NCI-H2029 treated with DMSO at 0.1 percent for 48 hours (cell line): ENCODE results near the gene SNRPF.
A peak's percentile ranks its signal among the peaks of the same experiment; 100 is the strongest.
"Not testable (repeated sequence)": the region's sequence is repeated elsewhere in the genome, so short reads cannot be mapped to it uniquely, and the experiment has no call there.

Experiments used
- DNase-seq: peaks from one replicate; lab custom pipeline; 2025; lab: John Stamatoyannopoulos, UW

SNRPF gene

DNA sequence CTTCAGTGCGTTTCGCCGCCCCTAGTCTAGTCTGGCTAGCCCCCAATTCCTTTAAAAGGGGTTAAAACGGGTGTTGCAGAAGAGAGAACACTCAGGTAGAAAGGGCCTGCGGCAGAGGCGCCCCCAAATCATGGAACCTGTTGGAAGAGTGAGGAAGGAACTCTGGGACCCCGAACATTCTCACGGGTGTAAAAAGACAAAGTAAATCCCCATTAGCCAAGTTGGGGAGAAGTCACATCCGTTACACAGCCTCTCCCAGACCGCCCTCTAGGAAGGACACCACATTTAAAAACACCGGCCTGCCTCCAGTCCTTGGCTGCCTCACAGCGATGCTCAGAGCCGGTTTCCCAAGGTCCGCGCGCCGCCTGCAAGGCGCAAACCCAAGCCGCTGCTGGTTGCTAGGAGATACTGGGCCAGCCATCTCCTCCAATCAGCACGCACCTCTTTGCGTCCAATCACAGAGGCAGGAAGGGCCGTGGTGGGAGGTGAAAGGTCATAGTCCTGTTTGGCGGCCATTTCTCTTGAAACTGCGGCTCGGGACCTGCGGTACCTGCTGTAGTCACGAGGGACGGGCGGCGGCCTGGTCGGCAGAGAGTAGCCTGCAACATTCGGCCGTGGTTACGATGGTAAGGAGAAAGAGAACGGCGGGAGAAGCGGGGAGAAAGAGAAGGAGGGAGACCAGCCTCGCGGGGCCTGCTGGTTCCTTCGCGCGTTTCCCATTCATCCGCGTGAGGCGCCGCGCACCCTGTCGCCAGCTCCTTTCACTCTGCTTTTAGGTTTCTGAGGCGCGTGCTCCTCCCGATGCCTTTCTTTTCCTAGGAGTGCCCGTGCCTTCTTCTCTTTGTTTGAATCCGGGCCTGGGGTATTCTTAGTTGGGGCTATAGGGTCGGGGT lies at the start of gene SNRPF:
TSS of gene SNRPF (plus strand) at position 502 of the 893 bp plus-strand sequence. CDS start at position 624, 122 bp downstream.
- peak; percentile 80 for DNase-seq

DNA sequence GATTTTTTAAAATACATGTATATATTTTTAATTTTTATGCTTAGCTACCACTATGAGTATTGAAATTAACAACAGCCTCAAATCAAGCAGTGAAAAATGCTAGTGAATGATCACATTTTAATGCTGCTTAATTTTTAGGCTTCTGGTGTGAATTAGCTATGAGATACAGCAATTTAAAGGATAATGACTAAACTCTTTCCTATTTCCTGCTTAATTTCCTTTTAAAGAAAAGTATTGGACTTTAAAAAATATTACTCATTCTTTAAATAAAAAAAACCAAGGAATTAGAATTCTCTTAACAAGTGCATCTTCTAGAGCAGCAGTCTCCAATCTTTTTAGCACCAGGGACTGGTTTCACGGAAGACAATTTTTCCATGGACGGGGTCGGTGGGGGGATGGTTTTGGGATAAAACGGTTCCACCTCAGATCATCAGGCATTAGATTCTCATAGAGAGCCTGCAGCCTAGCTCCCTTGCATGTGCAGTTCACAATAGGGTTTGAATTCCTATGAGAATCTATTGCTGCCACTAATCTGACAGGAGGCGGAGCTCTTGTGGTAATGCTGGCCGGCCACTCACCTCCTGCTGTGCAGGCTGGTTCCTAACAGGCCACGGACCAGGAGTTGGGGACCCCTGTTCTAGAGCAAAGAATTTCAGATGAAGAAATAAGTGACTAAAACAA lies 49.6 kb upstream of the SNRPF start:
- no peak for DNase-seq

DNA sequence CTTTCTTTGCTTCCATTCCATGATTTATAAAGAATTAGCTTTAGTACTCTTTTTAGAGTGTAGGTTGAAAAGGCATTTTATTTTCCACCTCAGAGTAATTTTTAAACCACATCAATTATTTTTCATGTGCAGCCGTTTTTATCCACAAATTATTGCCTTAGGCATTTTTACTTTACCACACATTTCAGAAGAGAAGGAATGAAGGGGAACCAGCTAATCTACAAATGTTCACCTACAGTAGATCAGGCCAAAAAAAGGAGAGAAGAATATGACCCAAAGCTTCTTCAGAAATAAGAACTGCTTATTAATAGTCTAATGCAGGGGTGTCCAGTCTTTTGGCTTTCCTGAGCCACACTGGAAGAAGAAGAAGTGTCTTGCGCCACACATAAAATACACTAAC lies 48.3 kb upstream of the SNRPF start:
- DNase-seq: no peak

DNA sequence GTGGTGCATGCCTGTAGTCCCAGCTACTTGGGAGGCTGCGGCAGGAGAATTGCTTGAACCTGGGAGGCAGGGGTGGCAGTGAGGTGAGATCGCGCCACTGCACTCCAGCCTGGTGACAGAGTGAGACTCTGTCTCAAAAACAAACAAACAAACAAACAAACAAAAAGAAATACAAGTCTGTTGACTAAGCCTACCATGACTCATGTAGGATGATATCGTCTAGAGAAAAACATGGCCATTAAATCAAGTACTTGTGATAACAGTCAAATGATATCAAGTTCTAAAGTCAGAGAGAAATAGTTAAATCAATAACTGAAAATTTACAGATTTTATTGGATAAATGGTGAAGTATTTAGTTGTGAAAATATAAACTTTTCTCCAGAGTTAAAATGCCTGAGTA lies 46.6 kb upstream of the SNRPF start:
- DNase-seq: not testable (repeated sequence)

DNA sequence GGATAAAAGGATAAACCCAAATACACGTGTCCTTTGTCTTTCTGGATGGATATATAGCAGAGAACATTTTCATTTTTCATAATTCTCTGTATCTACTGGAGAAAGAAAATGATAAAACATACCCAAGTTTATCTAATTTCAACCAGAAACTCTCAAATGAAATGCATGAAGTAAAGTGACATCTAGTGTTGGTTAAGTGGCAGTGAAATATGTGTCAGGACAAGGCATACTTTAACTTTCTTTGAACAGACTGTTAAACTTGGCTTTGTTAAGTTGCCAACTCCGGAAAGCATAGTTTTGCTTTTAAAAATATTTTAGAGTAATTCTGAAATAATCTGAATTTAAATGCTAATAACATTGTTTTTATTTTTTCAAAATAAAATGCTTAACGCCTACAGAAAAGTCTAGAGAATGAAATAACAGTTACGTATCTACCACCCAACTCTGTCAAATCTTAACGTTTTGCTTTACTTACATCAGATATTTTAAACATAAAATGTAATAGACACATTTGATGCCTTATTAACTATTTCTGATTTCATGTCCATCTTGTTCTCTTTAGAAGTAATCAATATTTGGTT lies 43.0 kb upstream of the SNRPF start:
- DNase-seq: peak; percentile 32

DNA sequence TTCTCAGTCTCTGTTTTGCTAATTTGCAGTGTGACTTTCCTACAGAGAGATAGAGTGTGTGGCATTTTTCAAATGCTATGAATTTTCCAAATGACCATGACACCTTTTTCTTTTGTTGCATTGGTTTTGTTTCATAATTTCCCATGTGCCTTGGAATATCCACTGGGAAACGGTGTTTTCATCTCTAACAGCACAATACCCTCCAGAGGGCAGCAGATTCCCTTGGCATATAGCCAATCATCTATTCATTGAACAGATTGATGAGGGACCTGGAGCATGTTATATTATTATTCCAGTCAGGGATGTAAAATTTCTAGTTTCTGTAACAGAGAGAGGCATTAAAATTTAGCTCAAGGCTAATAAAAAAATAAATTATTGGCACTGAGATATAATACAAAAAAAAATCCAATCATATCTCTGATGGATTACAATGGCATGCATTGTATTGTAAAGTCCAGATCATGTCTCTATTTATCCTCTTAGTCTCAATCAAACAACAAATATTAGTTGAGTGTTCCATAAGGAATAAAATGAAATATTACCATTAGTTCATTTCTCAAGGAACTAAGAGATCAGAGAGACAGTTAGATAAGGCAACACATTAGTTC lies 38.6 kb upstream of the SNRPF start:
- DNase-seq: peak; percentile 53

DNA sequence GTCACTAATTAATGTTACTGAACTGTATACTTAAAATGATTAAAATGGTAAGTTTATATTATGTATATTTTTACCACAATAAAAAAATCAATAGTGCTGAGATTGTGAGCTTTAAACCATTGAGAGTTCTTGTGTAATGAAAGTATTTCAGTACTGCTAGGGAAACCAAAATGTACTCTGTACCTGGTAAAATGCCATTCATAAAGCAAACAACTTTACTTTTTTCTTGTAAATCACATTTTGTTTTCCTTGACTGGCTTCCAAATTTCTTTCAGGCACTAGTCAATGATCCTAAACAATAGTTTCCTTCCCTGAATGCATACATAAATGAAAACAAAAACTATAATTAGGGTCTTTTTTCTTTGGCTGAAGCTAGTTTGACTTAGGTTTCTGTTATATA lies 29.4 kb upstream of the SNRPF start:
- DNase-seq: no peak

DNA sequence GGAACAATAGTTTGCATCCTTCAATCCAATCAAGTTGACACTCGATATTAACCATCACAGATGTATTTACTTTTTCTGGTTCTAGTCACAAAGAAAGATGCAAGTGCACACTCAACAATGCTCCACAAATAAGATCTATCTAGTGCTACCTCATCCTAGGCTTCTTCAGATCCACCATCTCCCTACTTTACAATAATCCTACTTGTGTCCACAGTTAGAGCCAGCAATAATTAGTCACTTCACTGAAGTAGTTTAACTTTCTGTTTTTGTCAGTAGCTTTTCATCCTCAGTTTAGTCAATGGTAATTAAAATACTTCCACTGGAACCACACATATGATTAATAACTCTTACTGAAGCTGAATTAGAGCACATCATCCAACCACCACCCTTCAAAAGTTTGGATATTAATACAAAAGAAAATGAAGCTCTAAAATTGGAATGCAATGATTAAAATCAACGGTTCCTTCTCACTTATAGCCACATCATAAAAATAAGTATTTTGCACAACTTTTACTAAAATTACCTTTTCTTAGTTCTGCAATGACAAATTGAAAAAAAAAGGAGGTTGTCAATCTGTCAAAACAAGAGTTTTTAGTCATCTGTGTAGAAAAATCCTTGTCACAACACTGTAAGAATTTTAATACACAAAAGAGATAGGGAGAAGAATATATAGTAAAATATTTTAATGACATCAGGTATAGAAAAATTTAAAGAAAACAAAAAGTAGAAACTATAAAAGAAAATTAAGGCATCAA lies 28.2 kb upstream of the SNRPF start:
- DNase-seq: no peak

DNA sequence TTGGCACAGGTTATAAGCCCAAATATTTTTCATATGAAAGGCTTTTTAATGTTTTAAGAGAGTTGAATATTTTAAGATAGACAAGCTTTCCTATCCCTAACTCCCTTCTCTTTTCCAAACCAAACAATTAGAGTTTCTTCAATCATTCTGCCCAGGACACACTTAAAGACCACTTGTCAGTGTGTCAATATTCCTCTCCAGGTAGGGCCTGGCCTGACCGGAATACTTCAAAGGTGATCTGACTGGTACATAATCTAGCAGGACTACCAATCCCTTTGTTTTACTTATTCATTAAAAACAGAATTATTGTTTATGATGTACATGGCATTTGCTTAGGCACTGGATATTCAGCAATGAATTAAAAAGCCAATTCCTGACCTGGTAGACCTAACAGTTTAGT lies 24.2 kb upstream of the SNRPF start:
- DNase-seq: no peak

DNA sequence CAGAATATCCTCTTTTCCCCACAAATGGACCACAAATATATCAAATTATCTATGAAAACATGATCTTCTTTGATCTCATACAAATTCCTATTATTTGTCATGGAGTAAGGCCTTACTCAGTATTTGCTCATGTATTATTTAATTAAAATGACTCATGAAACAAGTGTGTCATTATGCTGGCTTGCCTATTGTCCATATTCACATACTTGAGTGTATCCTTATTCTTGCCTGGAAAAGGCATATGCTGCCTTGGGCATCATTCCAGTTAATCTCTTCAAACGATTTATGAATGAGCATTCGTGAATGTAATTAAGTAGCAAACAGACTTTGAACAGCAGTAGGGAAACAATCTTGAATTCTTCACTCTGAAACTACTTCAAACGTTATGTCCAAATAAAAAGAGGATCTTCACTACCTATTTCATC lies 22.6 kb upstream of the SNRPF start:
- peak; percentile 76 for DNase-seq

DNA sequence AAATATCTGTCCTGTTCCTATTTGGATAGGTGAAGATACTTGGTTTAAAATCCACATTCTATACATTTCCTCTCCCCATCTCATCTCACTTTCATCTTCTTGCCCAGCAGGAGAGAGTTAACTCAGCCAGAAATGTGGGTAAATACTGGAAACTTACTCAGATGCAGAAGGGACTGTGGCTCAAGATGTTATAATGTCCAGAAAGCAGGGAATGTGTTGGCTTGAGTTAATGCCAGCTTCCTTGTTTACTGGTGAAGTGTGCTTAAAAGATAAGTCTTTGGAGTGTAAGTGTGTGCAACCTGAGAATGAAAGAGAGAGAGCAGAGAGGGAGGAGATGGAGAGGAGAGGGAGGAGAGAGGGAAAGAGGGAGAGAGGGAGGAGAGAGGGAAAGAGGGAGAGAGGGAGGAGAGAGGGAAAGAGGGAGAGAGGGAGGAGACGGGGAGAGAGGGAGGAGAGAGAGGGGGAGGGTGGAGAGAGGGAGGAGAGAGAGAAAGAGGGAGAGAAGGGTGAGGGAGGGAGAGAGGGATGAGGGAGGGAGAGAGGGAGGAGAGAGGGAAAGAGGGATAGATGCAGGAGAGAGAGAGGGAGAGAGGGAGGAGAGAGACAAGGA lies 22.0 kb upstream of the SNRPF start:
- peak; percentile 76 for DNase-seq

DNA sequence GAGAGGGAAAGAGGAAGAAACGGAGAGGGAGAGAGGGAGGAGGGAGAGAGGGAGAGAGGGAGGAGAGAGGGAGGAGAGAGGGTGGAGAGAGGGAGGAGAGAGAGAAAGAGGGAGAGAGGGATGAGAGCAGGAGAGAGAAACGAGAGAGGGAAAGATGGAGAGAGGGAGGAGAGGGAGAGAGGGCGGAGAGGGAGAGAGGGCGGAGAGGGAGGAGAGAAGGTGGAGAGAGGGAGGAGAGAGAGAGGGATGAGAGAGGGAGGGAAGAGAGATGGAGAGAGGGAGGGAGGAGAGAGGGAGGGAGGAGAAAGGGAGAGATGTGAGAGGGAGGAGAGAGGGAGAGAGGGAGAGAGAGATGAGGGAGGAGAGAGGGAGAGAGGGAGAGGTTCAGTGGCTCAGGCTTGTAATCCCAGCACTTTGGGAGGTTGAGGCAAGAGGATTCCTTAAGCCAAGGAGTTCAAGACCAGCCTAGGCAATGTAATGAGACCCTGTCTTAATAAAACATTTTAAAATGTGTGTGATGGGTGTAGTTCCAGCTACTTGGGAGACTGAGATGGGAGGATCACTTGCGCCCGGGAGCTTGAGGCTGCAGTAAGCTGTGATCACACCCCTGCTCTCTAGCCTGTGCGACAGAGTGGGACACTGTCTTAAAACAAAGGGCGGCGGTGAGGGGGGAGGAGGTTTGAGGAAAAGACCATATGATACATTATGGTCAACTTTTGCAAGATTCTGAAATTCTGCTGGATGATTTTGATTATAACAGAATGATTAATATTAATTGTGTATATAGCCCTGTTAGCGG lies 21.3 kb upstream of the SNRPF start:
- DNase-seq: no peak

DNA sequence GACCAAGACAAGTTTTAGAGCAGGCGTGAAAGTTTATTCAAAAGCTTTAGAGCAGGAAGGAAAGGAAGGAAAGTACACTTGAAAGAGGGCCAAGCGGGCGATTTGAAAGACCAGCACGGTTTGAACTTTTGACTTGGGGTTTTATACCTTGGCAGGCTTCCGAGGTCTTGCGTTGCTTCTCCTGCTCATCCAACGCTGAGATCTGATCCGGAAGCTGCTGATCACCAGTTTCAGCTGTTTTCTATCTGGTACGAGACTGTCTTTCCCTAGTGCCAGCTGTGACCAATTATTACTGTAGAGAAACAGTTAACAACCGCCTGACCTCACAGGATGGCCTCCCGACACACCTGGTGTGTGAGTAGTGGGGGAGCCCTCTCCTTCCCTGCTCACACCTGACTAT lies 20.6 kb upstream of the SNRPF start:
- DNase-seq: peak; percentile 60

DNA sequence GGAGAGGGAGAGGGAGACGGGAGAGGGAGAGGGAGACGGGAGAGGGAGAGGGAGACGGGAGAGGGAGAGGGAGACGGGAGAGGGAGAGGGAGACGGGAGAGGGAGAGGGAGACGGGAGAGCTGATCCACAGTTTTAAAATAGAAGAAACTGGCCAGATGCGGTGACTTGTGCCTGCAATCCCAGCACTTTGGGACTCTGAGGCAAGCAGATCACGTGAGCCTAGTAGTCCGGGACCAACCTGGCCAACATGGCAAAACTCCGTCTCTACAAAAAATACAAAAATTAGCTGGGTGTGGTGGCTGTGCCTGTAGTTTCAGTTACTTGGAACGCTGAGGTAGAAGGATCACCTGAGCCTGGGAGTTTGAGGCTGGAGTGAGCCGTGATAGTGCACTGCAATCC lies 16.3 kb upstream of the SNRPF start:
- DNase-seq: not testable (repeated sequence)

DNA sequence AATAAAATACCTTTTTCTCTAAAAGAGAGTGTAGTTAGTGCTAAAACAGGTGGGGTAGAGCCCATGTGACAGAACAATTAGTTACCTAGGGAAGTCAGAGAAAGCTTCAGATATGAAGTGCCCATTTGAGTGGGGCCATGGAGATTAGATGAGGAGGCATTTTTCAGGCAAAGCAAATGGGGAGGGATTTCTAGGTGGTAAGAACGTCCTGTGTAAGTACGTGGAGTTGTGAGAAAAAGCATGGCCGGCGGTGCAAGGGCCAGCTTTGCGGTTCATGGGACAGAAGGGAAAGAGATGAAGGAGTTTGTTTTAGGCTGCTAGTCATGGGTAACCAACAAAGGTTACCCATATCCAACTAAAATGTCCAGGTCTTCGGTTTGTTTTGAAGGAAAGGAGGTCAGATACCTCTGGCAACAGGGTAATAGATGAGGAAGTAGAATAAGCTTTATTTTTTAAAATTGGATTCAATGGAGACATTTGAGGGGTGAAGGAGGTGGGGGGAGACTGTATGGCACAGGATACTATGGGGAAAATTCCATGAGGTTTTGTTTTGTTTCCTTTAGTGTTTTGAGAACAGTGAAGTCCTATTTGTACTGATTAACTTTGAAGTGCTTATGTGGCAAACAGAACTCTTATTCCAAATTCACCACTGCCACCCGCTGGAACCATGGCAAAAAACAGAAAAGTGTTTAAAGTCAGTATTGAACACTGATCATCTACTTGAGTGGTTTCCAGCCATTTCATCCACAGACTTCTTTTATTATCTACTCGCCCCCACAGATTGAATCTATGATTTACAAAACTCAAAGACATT lies 10.0 kb upstream of the SNRPF start:
- DNase-seq: peak; percentile 18

DNA sequence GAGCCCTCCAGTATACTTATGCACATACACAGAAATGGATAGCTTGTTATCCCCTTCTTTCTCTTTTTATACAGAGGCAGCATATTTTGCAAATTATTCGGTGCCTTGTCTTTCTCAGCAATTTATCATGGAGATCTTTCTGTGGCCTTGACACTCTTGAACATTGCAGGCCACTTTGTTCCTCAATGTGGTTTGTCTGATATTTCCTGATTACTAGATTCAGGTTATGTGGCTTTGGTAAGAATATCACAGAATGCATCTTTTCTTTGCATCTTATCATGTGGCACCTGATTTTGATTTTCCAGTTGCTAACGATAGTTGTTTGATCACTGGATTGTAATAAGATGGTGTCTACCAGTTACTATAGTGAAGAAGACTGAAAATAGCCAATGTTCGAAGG lies 7.1 kb upstream of the SNRPF start:
- DNase-seq: no peak

DNA sequence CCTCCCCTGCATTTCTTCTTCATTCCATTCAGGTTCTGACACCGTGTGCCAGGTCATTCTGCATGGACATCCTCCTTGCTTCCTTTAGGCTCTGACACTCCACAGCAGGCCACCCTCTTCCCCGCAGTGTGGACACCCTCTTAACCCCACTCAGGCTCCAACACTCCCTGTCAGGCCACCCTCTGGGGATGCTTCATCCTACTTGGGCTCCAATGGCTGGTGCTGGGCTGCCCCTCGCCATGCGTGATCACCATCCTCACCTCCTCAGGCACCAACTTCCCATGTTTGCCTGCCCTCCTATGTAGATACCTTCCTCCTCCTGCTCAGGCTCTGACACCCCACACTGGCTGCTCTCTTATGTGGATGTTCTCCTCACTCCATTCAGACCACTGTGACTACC lies 6.6 kb upstream of the SNRPF start:
- no peak for DNase-seq

DNA sequence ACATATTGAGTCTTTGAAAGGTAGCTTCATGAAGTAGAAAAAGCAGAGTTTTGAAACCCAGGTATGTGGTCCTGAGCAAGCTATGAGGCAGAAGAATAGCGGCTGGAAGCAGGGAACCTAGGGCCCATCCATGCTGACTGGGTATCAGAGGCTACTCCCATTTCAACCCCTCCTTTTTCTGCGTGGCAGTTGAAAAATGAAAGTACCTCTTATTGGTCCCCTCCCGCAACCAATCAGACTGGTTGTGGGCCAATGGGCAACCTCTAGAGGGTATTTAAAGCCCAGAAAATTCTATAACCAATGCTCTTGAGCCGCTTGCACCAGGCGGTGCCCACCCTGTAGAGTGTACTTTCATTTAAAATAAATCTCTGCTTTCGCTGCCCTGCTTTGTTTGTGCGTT lies 1.6 kb upstream of the SNRPF start:
- no peak for DNase-seq

DNA sequence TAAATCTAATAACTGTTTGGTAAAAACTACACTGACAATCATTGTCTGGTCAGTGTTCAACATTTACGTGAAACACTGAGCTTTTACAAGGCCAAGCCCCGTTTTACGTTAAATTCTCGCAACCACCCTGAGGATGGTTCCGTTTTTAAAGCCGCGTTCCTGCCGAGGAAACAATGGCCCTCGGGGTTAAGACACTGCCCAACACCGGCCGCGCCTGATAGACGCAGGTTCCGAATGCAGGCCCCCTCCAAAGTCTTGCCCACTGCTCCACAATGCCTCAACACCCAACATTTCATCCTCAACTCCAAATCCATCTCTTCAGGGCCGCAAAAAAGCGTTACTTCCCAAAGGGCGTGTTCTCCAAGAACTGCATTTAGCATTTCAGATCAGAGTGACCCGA lies 953 bp upstream of the SNRPF start:
- DNase-seq: no peak

DNA sequence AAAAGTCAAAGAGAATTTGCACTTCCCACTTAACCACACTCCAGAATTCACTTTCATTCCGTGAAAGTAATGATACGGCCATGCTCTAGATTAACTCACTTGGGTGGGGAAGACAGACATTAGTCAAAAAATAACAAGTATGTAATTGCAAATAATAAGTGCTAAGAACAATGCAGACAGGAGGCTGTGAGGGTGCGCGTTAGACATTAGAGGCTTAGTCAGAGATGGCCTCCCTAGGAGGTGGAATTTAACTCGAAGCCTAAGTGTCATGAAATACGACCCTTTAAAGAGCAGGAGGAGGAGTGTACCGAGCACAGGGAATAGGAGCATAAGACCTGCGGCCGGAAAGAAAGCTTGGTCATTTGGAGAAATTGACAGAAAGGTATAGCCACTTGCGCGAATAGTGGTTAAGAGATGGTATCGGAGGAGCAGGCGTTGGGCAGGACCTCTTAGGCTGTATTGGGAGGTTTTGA lies 628 bp downstream of the SNRPF start:
- peak; percentile 29 for DNase-seq
